IMR-90 (cell line): Measurements from ENCODE around the gene KRTCAP2.

Source experiments
- BHLHE40 ChIP-seq: fragments of 150-350 bp; IDR thresholded peaks from 2 replicates; pipeline ENCODE4 v1.6.1; 2016; ENCODE audit warnings: mild to moderate bottlenecking, low read depth, low read length
- CTCF ChIP-seq: conservative IDR thresholded peaks from 2 replicates; pipeline ENCODE4 v1.5.1; 2012; ENCODE audit warnings: mild to moderate bottlenecking, low read depth, low read length, improper control_type of control experiment
- NFE2L2 ChIP-seq: fragments of 150-350 bp; IDR thresholded peaks from 2 replicates; pipeline ENCODE4 v1.6.1; 2016; ENCODE audit warnings: low read depth, mild to moderate bottlenecking, low read length
- POLR2A ChIP-seq: IDR thresholded peaks from 2 replicates; pipeline ENCODE4 v1.6.1; 2012; ENCODE audit warnings: mild to moderate bottlenecking, low read depth, low read length

- TF ChIP-seq BHLHE40 (no peak), CTCF (no peak), NFE2L2 (no peak), POLR2A (no peak)
Observed at GRCh38 chr1:155205969-155206593, 33.0 kb upstream of the KRTCAP2 start.
